Stimulated activated CD8-positive, alpha-beta memory T cell treated with anti-CD3 and anti-CD28 coated beads, Interleukin-7, amount 100 ng/mL, for 24 hours (primary cell): ENCODE results near the gene CCDC69.

Source experiments
- DNase-seq: peaks from one replicate; pipeline ENCODE4 v3.0.0-alpha.2; 2020; ENCODE audit warnings: low read depth

Gene CCDC69

GRCh38 chr5:151142933-151143332 is 81.0 kb downstream of the CCDC69 start:
- DNase-seq = no peak

DNA sequence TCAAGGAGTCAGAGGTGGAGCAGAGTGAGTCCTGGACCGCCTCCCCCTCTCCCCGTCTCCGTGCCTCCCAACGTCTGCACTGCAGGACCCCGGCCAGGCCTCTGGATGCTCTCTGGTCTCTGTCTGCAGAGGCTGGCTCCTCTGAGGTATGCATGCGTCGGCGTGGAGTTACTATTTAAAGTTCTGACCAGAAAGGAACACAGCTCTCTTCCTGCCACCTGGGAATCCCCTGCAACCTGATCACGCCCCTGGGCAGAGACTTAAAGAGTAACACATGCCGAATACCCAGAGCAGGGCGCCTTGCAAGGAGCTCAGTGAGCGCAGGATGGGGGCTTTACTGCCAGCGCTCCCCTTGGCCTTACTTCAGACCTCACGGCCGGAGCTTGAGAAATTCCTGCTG is 82.4 kb downstream of the CCDC69 start:
- no peak for DNase-seq

DNA sequence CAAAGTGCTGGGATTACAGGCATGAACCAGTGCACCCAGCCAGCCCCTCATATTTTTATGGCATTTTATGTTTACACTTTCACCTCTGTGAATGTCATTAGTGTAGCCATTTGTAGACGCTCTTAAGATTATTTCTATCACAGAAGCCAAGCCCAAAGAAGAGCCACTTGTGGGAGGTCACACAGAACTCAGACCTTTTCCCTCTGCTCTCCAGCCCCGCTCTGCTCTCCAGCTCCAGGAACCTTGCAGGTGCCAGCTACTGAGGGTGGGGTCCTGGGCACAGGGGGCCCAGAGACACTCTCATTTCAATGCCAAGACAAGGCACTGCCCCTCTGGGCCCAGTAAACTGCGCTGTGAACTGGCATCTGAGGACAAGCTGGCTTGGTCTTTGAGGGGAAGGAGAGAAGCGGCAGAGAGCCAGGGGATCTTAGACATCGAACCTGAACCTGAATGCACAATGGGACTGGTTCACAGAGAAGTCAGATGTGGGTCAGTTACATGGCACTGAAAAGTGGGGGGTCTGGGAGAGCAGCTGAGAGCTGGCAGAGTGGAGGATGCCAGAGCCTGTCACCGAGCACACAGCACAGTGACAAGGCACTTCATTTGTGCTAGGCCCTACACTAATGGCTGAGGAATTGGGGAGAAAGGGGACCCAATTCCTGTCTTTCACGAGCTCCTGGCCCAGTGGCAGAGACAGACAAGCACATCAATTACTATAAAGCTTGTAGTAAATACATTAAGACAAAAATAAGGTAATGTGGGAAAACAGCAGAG is 83.0 kb downstream of the CCDC69 start:
- no peak for DNase-seq

DNA sequence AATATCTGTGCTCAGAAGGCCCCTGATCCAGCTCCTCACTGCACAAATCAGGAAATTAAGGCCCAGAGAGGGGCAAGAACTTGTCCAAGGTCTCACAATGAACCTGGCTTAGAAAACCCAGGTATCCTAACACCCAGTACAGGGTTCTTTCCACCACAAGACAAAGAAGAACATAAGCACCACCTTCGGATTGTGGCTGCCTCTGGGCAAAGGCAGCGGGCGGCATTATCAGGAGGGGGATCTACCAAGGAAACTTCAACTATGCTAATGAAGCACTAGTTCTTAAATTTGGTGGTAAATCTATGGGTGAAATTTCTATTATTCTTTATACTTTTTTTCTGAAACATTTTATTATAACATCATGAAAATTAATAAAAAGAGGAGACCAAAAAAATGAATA is 84.2 kb downstream of the CCDC69 start:
- no peak for DNase-seq

DNA sequence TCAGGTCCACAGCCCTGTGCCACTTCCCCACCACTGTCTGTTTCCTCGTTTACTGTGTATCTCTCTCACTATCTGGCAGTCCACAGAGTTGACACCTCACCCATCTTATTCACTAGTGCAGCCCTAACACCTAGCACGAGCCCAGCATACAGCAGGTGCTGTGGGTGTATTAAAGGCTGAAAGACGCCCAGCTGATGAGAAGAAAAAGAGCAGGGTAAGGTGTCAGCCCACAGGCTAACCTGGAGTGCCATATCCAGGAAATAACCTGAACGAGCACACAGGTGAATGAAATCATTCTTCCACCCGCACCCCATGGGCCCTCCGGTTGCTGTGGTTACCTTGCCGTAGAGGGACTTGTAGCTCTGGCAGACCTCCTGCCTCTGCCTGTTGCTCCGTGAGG is 84.9 kb downstream of the CCDC69 start:
- DNase-seq = no peak

DNA sequence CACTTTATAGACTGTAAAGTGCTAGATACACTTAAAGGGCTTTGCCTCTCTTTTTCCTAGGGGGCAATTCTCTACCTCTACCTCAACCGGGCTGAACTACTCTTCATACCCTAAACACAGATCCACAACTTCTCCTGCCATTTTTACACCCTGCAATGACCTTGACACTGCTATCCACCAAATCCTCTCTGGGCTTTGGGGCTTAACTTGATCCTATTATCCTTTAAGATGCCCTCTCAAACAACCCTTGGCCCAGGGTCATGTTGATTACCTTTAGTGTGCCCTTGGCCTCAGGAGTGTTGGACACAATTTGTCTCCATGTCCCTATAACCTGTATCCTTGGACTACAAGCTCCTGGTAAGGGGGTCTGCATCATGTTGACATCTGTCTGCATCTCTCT is 85.8 kb downstream of the CCDC69 start:
- DNase-seq = no peak

DNA sequence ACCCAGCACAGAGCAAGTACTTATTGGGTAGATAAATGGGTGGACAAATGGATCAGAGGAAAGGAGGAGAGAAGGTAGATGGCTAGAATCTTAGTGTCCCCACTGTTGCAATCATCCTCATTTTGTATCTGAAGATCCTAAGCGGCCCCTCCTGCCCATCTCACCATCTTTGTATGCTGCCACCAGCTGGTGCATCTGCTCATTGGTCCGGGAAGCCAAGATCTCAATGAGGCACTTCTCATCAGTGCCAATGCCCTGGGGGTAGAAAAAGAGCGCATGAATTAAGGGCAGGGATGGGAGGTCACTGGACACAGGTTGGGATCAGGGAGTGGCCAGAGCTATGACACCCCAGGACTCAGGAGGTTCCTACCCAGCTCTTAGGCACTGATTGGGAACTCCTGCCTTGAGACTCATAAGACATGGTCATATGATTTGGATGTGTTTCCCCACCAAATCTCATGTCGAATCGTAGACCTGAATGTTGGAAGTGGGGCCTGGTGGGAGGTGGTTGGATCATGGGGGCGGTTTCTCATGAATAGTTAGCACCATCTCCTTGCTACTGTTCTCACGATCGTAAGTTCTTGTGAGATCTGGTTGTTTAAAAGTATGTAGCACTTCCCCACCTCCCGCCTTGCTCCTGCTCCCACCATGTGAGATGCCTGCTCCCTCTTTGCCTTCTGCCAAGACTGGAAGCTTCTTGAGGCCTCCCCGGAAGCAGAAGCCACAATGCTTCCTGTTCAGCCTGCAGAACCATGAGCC is 86.6 kb downstream of the CCDC69 start:
- no peak for DNase-seq

GRCh38 chr5:151134228-151134627 is 89.7 kb downstream of the CCDC69 start:
- no peak for DNase-seq

GRCh38 chr5:151132963-151133362 is 90.9 kb downstream of the CCDC69 start:
- DNase-seq = no peak
